Measurements from ENCODE around the gene NOTUM.

NOTUM gene

DNA sequence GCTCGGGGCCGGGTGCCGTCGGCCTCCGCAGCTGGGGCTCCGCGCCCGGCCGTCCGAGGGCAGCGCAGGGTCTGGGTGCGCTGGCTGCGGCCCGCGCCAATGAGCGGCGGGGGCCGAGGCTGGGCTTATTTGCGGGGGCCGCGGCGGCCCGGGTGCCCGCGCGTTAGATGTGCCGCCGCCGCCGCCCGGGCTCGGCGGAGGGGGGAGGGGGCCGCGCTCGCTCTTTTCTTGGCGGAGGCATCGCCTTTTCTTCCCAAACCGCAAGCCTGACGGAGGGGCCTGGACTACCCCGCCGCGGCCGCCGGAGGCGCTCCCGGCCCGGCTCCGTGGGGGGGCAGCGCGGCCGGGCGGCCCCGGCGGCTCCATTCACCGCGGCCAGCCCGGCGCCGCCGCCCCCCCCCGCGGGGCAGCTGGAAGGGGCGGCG lies at the start of gene NOTUM:
Gene NOTUM, minus strand, starts transcription at position 101 of the 425 bp plus-strand sequence. CDS start 278 bp downstream, outside the sequence.
- no peak for DNase-seq (ENCODE audit: low read depth)

DNA sequence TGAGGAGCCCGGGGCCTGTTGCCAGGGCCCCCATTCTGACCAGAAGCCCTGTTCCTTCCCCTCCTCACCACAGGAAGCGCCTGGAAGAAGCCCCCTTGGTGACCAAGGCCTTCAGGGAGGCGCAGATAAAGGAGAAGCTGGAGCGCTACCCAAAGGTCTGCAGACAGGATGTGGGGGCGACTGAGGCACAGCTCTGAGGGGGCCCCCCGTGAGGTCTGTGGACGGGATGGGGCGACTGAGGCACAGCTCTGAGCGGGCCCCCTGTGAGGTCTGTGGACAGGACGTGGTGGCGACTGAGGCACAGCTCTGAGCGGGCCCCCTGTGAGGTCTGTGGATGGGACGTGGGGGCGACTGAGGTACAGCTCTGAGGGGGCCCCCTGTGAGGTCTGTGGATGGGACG lies 48.4 kb upstream of the NOTUM start:
- no peak for DNase-seq (ENCODE audit: low read depth)

DNA sequence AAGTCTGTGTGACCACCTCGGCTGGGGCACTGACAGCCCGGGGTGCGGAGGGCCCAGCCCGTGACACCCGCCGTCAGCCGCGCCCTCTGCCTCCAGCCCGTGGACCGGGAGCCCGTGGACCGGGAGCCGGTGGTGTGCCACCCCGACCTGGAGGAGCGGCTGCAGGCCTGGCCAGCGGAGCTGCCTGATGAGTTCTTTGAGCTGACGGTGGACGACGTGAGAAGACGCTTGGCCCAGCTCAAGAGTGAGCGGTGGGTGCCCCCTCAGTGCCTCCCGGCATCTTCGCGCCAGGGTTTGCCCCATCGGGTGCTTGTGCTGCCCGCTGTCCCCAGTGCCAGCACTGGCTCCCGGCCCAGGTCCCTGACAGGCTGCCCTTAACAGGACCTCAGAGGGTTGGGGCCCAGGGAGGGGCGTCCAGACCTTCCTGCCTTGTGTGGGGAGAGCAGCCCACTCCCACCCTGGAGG lies 48.0 kb upstream of the NOTUM start:
- no peak for DNase-seq (ENCODE audit: low read depth)

DNA sequence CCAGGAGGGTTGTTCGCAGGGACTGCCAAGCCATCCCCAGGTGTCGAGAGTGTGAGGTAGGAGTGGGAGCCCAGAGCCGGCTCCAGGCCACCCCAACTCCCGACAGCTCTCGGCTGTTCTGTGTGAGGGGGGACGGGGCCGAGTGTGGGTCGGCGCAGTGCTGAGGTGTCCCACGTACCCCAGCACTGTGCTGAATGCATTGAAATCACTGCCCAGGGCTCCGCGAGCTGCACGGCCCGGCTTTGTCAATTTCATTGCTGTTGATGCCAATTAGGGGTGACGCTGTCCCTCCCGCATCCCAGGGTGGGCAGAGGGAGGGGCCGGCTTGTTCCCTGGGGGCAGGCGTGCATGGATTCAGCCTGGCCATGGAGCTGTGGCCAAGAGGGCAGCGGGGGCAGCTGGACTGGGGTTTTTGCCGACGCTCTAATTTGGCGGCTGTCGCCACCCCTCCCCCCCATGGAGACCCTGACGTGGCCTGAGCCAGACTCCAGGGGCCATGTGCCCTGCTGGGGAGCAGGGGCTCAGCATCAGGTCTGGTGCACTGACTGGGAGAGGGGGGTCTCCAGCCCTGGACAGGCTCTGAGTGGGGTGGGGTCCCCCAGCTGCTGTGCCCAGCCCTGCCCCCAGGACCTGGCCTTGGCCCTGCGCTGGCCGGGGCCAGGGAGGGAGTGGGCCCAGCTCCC lies 47.4 kb upstream of the NOTUM start:
- DNase-seq (ENCODE audit: low read depth) = no peak

DNA sequence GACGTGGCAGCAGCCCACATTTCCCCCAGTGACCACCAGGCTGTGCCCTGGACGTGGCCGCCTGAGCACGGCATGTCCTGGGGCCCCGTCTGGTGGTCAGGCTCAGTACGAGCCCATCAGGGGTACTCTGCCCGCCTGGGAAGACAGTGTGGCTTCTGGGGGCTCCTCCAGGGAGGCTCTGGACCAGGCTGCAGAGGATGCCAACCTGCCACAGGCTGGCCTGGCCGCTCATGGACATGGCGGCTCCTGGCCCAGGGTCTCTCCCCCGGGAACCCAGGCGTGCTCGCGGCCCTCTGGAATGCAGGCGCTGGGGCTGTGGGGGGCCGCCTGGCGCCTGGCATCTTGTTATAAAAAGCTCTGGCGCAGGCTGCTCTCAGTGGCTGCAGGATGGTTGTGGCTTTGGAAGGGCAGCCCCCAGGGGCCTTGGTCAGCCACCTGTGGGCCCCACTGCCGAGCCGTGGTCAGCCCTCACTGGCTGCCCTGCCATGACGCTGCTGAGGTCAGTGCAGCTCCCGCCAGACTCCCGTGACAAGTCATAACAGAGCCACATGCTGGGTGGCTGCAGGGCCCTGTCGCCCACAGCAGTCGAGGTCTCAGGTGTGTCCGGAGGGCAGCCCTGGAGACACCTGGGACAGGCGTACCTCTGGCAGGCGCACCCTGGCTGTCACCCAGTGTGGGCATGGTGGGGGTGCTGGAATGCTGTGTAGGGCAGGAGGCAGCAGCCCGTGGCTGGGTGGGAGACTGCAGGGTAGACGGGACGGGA lies 46.7 kb upstream of the NOTUM start:
- DNase-seq (ENCODE audit: low read depth) = no peak

DNA sequence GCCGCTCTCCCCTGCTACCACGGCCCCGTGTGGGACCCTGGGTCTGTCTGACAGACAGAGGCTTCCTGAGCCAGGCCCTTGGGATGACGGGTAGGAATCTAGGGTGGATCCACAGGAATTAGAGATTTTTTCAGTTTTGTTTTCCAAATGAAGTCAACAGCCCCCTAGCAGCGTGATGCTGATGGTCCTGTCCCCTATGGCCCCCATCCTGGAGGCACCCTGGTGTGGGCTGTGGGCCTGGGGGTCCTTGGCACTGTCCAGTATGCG lies 46.2 kb upstream of the NOTUM start:
- no peak for DNase-seq (ENCODE audit: low read depth)

DNA sequence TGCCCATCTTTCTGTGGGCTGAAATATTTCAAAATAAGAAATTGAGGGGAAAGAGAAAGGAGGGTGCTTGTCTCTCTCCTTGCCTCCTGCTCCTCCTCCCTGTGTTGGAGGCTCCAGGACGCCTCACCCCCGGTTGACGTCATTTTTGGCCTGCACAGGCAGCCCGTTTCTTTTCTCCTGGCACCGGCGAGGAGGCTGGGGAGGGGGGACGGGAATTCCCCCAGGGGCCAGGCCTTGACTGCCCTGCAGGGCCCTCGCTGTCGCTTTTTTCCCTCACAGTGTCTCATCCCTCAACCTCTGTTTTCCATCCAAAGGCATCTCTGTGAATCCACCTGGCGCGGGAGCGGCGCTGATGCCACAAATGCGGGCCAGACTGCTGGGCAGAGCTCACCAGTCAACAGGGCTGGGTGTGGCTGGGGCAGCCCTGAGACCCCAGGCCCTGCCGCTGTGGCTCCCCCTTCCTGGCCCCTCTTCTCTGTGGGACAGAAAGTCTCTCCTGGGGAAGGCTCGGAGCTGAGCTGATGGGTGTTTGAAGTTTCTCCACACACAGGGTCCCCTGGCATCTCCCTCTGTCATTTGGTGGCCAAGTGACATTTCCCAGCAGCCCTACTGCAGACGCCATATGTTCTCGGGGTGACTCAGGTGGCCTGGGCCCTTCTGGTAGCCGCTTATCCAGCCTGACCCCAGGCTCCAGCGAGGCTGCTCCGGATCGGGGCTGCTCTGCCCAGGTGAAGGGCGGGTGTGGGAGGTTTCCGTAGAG lies 45.7 kb upstream of the NOTUM start:
- DNase-seq (ENCODE audit: low read depth) = no peak

DNA sequence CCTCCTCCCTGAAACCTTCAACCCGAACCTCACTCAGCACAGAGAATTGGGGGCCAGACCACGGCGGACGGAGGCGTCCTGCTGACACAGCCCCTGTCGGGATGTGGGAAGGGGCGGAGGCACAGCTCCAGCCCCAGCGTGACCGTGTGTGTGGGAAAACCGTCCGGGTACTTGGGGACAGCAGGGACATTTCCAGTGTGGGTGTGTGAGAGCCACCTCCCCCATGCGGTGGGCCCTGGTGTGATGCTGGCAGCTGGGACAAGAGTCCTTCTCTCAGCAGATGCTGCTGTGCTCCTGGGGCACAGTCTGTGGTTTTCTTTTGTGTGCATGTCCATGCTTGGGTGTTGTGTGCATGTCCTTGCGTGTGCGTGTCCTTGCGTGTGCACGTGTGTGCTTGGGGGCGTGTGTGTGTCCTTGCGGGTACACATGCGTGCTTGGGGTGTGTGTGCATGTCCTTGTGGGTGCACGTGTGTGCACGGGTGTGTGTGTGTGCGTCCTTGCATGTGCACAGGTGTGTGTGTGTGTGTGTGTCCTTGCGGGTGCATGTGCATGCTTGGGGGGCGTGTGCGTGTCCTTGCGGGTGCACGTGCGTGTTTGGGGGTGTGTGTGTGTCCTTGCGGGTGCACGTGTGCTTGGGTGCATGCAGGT lies 44.8 kb upstream of the NOTUM start:
- DNase-seq (ENCODE audit: low read depth) = no peak

DNA sequence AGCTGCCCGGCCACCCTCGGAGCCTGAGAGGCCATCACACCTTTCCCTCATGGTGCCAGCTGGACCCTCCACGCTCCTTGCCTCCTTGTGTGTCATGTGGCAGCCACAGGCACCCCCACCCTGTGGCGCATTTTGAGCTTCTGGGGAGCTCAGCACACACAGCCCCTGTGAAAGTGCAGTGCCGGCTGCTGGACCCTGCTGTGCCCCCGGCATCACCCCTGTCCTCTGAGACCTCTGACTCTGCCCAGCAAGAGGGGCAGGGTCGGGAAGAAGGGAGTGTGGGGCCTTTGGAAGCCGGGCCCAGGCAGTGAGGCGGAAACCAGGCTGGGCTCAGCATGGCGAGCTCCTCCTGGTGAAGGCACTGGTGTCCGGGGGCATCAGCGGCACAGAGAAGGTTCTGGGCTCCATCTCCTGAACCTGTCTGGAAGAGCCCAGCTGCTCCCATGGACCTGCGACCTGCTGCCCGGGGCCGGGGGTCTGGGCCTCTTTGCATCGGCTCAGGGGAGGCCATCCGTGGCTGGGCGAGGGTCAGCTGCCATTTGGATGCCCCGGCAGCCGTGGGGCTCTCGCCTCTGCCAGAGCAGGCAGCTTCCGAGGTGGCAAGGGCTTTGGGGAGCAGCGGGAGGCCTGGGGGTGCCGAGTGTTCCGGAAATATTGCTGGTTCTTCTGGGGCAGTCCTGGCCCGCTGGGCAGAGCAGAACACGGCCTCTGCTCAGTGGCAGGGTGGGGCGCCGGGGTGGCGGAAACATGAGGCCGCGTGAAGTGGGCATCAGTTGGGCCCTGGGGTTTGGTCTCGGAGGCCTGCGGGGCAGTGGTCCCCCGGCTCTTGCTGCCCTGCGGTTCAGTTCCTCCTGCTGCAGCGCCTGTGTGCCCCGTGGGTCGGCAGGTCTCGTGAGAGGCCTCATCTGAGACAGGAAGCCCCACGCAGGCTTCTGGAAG lies 43.8 kb upstream of the NOTUM start:
- DNase-seq (ENCODE audit: low read depth) = no peak

DNA sequence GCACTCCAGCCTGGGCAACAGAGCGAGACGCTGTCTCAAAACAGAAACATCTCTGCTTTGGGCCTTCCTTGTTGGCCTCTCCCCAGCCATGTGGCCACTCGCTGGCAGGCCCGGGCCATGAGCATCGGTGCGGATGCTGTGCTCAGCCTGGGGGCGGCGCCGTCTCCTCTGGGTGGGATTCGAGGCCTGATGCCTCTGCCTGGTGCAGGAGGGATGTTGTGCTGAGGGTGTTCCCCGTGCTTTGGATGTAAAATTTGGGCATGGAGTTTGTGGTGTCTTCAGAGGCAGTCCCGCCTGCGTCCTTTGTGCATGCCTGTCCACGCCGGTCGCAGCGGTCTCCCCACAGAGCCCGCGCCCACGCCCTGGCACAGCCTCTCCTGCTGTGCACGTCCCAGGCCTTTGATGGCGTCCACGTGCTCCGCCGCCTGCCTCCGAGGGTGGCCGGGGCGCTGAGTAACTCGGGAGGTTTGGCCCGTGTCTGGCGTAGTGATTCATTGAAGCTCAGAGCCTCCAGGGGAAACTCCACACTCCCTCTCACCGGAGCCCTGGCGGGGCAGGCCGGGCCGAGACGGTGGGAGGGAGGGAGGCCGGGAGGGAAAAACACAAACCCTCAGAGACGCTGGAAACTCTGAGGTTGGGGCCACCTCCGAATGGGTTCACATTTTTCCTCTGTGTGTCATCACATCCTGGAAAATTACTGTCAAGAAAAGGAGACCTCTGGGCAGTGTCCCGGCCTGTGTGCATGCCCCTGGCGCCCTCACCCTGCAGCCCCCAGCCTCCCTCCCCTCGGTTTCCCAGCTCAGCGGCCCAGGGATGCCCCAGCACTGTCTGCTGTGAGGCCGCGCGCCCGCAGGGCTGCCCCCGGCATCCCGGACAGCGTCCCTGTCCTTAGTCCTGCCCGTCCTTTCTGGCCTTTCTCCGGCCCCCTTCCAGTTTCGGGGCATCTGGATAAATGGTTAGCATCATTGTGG lies 42.7 kb upstream of the NOTUM start:
- no peak for DNase-seq (ENCODE audit: low read depth)

DNA sequence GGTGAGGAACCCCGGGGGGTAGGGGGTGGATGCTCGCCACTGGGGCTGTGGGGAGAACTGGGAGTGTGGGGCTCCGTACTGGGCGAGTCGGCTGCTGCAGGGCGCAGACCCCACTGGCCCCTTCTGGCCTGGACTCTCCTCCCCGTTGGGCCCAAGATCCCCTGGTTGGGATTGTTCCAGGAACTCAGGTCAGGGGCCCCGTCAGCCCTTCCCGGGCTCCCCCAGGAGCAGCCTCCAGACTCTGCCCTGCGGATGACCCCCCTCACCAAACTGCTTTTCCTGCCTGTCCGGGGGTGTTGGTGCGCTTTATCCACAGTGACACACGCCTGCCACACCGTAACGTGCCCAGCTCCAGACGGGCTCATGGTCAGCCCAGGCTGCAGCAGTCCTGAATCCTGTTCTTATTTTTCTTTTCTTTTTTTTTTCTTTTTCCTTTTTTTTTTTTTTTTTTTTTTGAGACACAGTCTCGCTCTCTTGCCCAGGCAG lies 40.6 kb upstream of the NOTUM start:
- no peak for DNase-seq (ENCODE audit: low read depth)

DNA sequence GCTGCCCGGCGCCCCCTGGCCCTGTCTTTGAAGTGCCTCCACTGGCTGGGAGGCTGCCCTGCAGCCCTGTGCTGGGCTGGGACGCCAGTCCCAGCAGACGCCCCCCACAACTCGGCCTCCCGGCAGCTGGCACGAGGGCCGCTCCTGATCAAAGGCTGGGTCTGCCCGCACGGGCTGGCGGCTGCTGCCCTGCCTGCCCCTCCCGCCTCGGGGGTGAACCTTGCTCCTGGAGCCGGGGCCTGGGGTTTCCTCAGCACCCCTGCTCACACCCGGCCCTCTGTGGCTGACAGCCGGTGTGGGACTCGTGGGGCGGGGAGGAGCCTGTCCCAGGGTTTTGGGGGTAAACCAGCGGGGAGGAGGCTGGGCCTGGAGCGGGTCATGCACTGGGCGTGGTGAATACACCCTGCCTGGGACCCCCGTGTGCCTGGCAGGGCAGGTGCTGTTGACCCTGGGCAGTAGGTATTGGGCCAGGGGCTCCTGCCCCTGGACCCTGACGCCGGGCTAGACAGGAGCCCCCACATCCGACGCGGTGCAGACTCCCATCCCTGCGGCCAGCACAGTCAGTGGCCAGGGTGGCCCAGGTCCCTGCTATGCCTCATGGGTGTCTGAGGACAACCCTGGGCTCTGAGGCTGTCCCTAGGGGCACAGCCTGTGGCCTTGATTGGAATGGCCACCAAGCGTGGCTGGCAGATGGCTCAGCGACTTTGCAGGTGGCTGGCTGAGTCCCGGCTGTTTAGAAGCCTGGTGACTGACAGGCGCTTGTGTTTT lies 40.0 kb upstream of the NOTUM start:
- DNase-seq (ENCODE audit: low read depth) = no peak

DNA sequence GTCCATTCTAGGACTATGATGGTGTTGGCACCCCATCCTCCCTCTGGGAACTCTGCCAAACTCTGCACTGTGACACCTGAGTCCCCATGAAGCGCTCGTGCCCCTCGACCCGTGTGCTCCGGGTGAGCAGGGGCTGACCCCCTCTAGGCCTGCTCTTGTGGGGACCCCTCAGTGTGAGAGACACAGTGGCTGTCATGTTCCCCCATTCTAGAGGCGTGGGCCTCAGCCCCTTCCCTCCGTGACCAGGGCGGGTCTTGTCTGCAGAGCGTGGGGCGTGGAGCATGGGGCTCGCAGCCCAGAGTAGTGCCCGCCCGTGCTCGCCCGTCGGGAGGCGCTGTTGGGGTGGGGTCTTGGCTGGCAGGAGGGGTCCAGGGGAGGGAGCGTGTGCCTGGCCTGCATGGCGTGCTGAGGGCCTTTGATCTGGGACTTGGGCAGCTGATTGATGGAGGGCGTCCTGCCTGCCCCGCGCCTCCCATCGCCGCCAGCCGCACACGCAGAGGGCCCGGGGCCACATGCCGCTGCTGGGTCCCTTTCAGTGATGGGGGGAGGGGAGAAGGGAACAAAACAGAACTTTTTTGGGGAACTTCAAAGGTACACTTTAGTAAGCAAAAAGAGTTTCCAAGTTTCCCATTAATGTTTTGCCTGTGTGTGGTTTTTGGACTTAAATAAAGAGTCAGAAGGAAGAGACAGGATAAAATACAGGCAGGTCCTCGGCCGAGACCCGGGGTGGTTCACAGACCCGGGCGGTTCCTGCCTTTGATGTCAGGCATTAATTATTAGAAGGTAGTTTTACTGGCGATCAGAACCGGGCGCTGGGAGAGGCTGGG lies 39.2 kb upstream of the NOTUM start:
- DNase-seq (ENCODE audit: low read depth) = no peak

DNA sequence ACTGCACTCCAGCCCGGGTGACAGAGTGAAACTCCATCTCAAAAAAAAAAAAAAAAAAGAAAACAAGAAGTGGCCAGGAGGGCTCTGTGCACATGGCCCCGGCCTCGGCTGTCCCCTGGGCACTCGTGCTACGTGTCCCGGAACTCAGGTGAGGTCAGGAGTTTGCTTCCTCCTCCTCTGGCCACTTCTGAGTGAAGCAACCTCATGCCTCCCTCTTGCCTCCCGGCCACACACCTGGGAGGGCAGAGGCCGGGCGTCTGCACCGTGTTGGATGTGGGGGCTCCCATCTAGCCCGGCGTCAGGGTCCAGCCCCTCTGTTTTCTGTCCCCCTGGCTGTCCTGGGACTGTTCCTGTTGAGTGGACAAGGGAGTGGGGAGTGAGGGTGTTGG lies 38.6 kb upstream of the NOTUM start:
- no peak for DNase-seq (ENCODE audit: low read depth)

DNA sequence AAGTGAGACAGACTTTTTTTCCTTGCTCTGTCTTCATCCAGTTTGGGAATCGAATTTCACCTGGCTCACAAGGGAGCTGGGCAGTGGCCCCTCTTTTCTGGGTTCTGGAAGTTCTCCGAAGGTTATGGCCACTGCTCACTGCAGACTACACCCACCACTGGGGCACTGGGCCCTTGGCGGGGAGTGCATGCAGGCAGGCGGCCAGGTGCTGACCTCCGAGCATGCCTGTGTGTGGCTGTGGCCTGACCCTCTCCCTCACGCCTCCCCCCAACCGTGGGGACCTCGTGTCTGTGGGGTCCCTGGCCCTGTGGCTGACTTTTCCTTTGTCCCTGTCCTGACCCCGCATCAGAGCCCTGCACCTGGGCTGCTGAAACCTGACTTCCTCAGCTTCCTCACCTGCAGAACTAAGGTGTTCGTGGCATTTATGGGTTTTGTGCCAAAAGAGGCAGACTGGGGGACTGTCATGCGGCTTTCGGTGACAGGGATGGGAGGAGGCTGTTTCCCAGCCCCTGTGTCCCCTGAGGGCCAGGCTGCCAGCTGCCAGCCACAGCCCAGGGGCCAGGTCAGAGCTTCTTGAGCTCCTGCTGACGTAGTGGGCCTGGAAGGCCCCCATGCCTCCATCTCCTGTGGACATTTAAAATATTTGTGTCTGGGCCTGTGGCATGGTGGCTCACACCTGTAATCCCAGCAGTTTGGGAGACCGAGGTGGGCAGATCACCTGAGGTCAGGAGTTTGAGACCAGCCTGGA lies 37.9 kb upstream of the NOTUM start:
- no peak for DNase-seq (ENCODE audit: low read depth)

DNA sequence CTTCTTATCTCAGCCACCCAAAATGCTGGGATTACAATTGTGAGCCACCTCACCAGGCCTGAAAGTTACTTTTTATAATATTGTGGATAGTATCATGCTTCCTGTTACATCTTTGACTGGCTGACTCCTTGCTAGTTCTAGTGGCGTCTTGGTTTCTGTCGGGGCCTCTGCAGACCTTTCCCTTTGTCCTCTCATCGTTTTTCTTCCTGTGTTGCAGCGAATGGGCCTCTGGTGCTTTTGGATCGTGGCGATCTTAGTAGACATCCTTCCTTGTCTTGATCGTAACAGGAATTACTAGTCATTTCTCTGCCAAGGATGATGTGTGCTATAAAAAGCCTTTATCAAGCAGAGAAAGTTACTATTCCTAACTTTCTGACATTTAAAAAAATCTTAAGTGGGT lies 37.2 kb upstream of the NOTUM start:
- DNase-seq (ENCODE audit: low read depth) = no peak

DNA sequence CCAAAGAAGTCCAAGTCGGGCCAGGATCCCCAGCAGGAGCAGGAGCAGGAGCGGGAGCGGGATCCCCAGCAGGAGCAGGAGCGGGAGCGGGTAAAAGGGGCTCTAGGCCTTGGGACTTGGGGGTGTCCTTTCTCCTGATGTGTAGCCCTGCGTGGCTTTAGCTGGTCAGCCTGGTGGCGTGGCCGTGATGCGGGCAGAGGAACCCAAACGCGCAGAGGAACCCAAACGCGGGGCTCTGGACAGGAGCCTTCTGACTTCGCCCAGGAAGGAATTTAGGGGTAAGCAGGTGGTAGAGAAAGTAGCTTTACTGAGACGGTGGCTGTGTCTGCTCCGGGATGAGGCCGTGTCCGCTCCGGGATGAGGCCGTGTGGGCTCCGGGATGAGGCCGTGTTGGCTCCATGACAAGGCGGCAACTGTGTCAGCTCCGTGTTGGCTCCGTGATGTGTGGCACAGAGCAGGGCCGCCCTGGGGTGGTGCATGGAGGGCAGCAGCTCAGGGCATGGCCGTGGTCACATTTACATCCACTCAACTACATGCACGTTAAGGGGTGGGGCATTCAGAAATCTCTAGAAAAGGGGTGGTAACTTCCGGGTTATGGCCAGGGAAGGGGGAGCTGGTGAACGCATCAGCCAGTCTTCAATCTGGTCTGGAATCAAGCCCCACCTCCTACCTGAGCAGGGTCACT lies 35.9 kb upstream of the NOTUM start:
- DNase-seq (ENCODE audit: low read depth) = no peak
